ENCODE measurements around the gene ATF6.
A peak's percentile ranks its signal among the peaks of the same experiment; 100 is the strongest.
"Not testable (repeated sequence)": the region's sequence is repeated elsewhere in the genome, so short reads cannot be mapped to it uniquely, and the experiment has no call there.

Gene ATF6

DNA sequence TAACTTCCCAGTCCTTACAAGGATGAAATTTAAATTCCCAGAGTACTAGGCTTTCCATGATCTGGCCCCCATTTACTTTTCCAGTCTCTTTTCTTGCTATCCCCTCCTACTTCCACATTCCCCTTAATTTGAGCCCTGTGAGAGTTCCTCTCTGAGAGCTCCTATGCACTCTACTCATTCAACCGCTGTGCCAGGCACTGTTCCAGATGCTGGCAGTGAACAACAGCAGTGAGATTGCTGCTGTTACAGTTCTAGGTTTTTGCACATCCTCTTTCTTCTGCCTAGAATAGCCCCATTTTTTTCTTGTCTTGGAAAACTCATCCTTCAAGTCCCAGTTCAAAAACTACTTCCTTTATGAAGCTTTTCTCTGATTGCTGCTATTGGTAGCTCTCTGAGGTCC, 18.8 kb downstream of the ATF6 start:
- DNase-seq, result no peak

DNA sequence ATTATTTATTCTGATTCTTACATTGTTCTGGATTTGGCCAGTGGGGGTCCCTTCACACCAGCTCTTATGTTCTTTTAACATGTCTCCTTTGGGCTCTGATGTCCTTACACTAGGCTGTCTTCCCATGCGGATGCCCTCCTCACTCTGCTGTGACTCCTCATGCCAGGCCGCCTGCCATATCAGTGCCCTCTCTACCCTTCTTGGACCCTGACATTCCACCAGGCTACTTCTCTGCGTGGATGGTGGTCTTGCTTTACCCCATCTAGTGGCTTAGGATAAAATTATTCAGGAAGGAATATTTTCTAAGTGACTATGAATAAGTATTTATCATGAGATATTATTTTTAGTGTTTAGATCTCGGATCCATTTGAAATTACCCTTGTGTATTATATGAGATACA, 21.2 kb downstream of the ATF6 start:
- no peak for DNase-seq

DNA sequence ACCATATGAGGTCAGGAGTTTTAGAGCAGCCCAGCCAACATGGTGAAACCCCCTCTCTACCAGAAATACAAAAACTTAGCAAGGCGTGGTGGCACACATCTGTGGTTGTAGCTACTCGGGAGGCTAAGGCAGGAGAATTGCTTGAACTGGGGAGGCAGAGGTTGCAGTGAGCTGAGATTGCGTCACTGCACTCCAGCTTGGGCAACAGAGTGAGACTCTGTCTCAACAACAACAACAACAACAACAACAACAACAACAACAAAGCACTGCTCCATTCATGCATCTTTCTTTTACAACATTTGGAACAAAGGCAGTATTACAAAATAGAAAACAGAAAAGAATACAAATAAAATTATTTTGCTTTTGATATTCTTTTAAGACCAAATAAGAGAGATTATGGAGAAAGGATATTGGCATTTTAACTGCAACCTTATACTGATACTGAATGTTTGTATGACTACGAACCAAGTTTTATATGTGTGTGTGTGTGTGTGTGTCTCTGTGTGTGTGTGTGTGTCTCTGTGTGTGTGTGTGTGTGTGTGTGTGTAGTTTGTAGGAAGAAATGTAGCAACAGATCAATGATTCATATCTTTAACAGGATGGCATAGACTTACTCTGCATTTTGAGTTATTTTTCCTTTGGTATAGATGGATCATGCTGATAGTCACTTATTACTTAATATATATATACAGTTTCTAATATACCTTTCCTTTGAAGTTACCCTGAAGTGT, 24.6 kb downstream of the ATF6 start:
- DNase-seq, result no peak

DNA sequence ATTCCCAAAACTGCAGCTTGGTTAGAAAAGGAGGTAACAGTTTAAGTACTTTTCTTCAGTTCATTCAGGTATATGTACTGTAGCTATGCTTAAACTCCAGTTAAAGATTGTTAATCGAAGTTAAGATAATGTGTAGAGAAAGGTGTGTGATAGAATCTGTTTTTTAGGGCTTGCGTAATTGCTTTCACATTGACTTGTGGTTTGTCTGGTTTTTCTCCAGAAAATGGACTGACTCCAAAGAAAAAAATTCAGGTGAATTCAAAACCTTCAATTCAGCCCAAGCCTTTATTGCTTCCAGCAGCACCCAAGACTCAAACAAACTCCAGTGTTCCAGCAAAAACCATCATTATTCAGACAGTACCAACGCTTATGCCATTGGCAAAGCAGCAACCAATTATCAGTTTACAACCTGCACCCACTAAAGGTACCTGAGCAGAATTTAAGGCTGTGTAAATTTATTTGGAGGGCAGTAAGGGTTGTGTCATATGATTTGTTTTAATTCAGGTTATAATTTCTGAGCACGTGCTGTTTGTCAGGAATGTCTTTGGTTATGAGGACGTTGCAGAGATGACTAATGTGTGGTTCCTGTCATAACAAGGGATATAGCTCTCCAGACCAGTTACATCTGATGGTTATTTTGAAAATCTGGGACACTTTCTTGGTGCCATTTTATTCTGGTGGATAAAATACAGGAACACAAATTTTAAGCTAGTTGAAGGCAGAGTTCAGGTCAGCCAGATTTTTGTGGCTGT, 26.0 kb downstream of the ATF6 start:
- DNase-seq, result no peak

DNA sequence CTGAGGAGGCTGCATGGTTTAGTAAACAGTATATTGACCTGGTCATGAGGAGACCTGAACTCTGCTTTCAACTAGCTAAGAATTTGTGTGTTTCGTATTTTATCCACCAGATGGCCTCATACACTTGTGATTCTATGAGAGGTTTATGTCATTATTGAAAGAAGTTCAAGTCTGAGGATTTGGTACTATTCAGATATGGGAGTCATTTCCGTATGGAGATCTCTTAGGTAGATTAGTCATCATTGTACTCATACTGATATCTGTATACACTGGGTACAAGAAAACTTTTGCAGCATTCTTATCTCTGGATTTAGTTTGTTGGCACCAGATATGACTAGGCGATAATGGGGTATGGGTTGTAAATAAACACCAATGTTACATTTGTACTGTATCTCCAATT, 26.6 kb downstream of the ATF6 start:
- peak; percentile 40 to 81 (median 81) for DNase-seq

DNA sequence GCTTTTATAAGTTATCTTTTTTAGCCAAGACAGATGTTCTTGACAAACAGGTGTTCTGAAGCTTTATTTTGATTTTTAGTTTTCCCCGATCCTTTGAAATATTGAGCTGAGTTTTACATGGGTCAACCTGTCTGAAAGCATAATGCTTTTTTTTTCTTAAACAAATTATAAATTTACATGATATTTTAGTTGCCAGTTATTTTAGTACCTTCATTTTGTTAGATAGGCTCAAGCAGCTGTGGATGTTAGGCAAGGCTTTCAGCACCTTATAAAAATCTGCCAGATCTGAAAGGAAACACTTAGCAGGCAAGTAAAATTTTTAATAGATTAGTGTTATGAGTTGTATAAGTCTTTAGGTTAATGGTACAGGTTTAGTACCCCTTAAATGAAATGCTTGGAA, 33.7 kb downstream of the ATF6 start:
- no peak for DNase-seq

DNA sequence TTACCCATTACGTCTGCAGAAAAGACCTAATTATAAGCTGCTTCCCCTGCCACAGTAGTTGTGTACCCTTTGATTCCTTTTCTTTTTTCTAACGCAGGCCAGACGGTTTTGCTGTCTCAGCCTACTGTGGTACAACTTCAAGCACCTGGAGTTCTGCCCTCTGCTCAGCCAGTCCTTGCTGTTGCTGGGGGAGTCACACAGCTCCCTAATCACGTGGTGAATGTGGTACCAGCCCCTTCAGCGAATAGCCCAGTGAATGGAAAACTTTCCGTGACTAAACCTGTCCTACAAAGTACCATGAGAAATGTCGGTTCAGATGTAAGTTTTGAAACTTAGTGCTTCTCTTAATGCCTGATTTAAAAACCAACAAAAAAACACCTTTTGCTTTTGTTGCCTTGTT, 35.8 kb downstream of the ATF6 start:
- peak in 2 of 3 experiments; percentile 22 to 60 for DNase-seq

DNA sequence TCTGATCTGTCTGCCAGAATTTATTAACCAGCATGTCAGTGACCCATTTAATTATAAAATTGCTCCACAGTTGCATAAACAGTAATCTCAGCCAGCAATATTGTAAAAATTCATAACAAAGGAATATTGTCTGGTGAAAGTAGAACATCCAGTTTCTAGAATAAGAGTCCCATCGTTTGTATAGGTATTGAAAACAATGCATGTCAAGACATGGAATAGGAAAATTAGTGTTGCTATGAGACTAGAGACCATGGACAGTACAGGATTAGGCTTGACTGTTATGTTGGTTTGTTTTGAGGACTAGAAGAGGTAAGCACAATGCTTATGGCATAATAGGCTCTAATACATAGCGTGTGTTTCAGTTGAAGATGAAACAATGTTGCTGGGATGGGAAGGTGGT, 37.1 kb downstream of the ATF6 start:
- DNase-seq, result peak in 1 of 3 experiments; percentile 14

DNA sequence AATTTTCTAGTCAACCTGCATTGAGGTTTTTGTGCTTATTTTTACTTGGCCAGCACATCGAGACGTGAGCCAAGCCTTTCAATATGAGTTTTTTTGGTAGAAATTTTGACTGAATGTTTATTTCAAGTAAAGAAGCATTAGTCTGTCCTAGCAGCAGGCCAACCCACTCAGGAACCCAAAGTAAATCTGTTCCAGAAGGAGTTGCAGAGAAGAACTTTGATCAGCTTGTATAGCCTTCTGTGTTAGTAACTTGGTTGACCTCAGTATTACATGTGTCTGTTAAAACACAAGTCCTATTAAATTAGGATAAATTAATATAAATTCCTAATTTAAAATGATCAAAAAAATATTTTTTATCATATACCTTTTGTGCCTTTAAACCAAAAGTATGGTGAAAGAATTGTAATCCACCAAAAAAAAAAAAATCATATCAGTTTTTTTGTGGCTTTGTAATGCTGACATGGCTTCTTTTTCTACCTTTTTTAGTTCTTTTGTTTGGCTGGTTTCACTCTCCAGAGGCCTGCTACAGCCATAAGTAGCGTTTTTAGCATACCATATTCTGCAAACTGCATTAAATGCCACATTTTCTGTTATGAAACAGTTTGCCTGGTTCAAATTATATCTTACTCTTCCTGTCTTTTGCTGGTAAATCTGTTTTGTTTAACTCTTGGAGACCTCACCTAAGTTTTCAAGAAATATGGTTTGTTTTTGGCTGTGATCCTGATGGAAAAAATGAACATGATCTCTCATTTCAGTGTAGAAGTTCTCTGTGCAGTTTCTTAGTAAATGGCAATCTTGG, 39.5 kb downstream of the ATF6 start:
- no peak for DNase-seq

DNA sequence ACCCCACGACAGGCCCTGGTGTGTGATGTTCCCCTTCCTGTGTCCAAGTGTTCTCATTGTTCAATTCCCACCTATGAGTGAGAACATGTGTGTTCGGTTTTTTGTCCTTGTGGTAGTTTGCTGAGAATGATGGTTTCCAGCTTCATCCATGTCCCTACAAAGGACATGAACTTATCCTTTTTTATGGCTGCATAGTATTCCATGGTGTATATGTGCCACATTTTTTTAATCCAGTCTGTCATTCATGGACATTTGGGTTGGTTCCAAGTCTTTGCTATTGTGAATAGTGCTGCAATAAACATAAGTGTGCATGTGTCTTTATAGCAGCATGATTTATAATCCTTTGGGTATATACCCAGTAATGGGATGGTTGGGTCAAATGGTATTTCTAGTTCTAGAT, 43.1 kb downstream of the ATF6 start:
- not testable (repeated sequence) for DNase-seq

DNA sequence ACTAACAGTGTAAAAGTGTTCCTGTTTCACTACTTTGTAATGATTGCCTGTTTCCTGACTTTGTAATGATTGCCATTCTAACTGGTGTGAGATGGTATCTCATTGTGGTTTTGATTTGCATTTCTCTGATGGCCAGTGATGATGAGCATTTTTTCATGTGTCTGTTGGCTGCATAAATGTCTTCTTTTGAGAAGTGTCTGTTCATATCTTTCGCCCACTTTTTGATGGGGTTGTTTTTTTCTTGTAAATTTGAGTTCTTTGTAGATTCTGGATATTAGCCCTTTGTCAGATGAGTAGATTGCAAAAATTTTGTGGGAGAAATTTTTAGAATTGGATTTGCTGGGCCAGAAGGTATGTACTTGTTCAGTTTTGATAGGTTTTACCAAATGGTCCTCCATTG, 43.5 kb downstream of the ATF6 start:
- DNase-seq, result not testable (repeated sequence)

DNA sequence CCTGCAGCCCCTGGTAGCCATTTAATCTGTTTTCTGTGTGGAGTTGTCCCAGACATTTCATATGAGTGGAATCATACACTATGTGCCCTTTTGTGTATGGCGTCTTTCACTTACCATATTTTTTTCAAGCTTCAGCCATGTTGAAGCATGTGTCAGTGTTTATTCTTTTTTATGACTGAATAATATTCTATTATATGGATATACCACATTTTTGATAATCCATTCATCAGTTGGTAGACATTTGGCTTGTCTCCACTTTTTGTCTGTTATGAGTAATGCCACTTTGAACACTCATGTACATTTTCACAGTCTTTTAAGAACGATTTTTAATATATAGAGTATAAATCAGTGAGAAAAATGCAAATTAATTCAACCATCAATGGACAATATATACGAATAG, 44.7 kb downstream of the ATF6 start:
- DNase-seq, result no peak

DNA sequence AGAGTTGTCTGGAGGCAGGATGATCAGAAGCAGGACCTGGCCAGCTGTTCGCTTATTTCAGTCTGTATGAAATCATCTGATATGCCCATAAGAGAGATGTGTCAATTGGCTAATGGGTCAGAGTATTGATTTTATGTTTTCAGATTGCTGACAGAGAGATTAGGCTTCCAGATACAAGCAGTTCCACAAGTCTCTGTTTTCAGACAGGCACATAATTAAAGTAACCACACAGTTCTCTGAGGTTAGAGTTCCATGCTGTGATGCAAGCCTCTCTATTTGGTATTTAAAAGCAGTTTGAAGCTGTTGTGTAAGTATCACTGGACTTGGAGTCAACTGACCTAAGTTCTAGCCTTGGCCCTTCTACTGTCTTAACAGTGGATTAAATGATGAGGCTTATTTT, 50.1 kb downstream of the ATF6 start:
- no peak for DNase-seq

DNA sequence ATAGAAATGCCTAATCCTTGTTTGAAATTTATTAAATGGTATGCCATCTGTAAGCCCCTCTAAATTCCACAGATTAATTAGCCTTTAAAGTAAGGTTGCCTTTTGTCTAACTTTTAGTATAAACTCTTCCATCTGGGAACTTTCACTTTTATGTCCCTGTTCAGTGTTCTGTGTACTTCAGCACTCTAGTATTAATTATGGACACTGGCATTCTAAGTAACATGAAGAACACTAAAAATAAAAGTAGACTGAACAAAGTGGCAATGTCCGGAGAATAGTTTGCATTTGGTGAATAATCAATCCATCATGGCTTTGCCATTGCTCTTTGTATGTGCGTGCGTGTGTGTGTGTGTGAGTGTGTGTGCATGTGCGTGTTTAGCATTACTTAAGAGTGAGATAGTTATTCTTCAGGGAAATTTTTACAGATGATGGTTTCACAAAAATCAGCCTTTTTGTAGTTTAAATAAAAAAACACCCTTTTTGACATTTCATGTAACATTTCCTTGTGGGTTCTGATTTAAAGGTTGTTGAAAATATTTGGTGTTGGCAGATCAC, 51.1 kb downstream of the ATF6 start:
- no peak for DNase-seq

DNA sequence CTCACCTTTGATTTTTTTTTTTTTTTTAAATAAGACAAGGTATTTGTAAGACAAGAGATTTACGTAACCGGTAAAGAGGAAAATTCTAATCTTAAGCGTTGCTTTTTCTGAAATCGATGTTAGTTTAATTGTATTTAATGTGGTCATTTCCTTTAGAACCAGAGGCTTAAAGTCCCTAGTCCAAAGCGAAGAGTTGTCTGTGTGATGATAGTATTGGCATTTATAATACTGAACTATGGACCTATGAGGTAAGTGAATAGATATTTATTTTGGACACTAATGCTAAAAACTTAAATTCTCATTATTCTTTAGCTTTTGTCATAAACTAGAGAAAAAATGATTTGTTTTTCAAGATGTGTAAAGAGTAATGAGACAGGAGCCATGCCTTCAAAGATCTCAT, 54.8 kb downstream of the ATF6 start:
- no peak for DNase-seq

DNA sequence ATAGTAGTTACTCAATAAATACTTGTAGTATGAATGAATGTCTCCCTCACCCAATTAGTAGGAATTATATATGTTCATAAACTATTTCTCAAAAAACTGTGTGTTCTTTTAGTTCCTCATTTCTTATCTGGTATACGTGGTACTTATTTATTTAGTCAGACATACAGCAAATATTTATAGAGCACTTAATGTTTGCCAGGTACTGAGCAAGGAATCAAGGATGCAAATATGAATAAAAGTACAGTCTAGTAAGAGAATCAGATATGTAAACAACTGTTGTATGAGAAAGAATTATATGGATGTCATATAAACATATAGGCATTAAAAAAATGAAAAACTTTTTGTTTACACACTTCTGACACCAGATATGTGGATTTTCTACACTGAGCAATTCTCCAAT, 58.5 kb downstream of the ATF6 start:
- DNase-seq, result no peak

DNA sequence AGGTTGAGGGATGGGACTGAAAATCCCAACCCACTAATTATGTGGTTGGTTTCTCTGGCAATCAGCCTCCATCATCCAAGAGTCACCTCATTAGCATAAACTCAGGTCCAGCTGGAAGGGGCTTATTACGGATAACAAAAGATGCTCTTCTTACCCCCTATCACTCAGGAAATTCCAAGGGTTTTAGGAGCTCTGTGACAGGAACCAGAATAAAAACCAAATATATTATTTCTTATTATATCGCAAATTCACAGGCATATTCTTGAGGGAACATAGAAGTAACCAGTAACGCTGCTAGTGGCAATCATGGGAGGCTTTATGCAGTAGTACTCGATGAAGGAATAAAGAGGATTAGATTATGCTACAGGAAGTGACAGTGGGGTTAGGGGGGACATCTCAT, 59.7 kb downstream of the ATF6 start:
- DNase-seq, result no peak

DNA sequence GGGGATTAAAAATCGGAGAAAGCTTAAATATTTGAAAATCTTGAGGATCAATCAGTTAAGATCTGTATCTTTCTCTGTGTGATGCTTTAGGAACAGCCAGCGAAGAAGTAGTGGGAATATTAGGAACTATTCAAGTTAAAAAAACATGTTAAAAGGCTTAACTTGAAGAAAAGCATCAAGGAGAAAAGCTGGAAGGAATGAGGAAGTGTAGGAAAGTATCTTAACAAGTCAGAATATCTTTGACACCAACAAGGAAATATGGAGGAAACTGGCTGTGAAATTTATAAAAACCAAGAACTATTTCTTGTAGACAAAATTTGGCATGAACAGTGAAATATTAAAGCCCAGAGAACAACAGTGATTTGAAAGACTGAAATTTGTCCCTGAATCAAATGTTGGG, 60.4 kb downstream of the ATF6 start:
- no peak for DNase-seq

DNA sequence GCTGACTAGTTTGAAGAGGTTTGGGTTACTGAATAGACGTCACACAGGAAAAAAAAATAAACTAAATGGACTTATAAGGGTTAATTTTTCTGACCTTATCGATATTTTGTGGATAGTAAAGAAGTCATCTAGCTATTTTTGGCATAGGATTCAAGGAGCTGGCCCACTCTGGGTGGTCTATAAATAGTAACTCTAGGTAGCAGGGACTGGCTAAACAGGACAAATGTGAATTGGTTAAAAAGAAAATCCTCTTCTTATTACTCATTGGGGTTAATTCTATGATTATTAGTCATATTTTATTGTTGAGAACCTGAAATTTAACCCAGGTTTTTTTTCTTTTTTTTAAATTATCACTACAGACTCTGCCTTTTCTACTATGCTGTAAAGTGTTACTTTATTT, 61.7 kb downstream of the ATF6 start:
- DNase-seq, result no peak

DNA sequence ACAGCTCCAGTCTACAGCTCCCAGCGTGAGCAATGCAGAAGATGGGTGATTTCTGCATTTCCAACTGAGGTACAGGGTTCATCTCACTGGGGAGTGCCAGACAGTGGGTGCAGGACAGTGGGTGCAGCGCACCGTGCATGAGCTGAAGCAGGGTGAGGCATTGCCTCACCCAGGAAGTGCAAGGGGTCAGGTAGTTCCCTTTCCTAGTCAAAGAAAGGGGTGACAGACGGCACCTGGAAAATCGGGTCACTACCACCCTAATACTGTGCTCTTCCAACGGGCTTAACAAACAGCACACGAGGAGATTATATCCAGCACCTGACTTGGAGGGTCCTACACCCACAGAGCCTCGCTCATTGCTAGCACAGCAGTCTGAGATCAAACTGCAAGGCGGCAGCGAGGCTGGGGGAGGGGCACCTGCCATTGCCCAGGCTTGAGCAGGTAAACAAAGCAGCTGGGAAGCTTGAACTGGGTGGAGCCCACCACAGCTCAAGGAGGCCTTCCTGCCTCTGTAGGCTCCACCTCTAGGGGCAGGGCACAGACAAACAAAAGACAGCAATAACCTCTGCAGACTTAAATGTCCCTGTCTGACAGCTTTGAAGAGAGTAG, 66.3 kb downstream of the ATF6 start:
- not testable (repeated sequence) for DNase-seq

DNA sequence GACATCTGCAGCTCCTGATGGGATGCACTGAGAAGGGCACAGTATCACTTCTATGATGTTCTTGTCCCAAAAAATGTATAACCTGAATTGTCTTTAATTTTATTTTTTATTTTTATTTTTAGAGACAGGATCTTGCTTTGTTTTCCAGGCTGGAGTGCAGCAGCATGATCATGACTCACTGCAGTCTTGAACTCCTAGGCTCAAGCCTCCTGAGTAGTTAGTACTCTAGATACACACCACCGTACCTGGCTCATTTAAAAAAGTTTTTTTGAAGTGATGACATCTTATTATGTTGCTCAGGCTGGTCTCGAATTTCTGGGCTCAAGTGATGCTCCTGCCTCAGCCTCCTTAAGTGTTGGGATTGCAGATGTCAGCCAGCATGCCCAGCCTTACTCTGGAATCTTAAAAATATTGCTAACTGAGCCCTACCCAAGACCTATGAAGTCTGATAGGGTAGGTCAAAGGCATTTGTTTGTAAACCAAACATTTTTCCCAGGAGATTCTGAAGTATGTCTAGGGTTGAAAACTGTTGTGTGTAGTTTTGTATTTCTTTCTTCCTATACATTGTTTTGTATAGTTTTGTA, 68.9 kb downstream of the ATF6 start:
- DNase-seq, result no peak

DNA sequence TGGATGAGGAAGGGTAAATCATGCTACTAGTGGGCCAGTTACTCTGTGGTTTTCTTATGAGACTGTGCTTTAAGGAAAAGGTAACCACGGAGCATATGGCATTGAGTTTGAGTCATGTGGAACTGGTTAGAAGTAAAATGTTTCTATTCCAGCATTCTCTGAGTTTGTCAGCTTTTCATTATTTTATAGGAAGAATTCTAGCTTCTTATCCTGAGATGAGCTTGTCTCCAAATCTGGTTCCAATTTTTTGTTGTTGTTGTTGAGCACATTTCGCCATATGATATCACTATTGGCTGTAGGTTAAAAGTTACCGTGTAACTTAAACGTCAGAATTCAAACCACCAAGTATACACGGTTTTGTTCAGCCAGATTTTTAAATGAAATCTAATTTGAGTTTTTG, 69.9 kb downstream of the ATF6 start:
- DNase-seq, result no peak

DNA sequence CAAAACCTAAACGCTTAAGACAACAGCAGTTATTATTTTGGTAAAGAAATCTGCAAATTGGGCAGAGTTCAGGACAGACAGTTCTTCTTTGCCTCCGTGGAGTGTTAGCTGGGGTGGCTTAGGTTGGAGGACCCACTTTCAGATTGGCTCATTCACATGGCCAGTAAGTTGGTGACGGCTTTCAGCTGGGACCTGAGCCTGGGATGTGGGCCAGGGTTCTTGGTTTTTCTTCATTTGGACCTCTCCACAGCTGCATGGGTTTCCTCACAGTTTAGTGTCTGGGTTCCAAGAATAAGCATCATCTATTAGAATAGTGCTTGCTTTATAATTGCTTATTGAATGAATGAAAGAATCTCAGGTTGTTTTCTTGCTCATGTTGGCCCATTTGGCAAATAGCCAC, 72.2 kb downstream of the ATF6 start:
- no peak for DNase-seq
